GM18526 (cell line): ENCODE data around the gene CAMTA1.

Experiments
- POLR2A ChIP-seq: IDR thresholded peaks from 3 replicates; pipeline ENCODE4 v1.6.1; 2011; ENCODE audit not compliant: insufficient read length; ENCODE audit errors: extremely low read depth

The CAMTA1 gene

GRCh38 chr1:7150724-7151280, 365.5 kb downstream of the CAMTA1 start:
- no peak for TF ChIP-seq POLR2A

- no peak for TF ChIP-seq POLR2A
Observed at GRCh38 chr1:7151978-7152377, 366.7 kb downstream of the CAMTA1 start.

DNA sequence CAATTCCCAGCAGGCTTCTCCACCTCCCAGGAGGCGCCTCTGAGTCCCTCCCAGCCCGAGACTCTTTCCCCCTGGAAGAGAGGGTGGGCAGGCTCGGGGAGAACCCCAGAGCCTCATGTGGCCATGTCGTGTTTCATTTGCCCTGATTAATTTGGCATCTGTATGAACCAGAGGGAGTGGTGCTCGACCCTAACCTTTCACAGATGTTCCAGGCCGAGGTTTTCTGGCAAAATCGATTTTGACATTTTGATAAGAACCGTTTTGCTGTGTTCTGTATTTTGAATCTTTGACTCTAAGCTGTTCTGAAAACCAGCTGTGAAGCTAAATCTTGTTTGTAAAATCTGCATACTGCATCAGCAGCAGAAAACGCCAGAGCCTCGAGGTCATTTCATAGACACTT, 367.4 kb downstream of the CAMTA1 start:
- TF ChIP-seq POLR2A, result no peak

DNA sequence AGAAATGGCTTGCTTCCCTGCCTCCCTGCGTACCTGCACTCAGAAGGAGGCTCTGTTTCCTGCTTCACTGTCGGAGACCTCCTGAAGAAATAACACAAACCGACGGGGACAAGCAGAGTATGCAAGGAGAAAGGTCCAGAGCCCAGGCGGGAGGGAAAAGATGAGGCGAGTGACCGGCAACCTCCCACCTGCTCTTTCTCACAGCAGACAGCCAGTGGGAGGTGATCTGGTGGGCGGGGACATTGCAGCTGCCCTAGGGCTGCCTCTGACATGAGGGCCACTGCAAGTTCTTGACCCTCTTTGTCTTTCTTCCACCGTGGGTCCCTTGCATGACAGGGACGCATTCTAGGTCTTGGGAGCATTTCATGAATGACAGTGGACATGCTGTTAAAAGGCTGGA, 368.2 kb downstream of the CAMTA1 start:
- no peak for TF ChIP-seq POLR2A

DNA sequence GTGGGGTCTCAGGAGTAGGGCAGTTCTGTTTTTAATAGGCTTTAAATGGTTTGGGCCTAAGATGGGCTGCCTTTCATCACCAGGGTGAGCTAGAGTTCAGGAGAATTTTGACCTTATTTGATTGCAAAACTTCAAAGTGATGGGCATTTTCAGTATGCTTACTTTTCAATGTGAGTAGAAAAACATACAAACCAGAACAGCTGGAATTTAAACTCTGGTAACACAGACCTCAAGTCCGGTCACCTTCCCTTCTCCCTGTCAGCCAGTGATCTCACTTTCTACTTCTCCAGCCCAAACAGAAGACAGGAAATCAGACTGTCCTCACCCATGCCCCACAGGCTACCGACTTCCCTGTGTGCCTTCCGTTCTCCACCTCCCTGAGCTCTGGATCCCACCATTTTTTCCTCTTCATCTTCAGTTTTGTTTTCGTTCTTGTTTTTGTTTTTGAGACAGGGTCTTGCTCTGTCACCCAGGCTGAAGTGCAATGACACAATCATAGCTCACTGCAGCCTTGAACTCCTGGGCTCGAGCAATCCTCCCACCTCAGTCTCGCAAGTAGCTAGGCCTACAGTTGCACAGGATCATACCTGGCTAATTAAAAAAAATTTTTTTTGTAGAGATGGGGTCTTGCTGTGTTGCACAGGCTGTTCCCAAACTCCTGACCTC, 374.0 kb downstream of the CAMTA1 start:
- TF ChIP-seq POLR2A, result no peak

GRCh38 chr1:7171168-7171567, 385.9 kb downstream of the CAMTA1 start:
- TF ChIP-seq POLR2A, result no peak

DNA sequence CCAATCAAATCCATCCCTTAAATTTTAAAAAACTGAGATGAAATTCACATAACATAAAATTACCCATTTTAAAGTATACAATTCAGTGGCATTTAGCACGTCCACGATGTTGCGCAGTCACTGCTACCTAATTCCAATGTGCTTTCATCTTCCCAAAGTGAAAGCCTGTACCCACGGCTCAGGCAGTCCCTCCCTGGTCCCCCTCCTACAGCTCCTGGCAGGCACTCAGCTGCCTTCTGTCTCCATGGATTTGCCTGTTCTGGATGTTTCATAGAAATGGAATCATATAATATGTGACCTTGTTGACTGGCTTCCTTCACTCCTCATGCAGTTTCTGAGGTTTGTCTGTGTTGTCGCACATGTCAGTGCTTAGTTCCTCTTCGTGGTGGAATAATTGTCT, 386.3 kb downstream of the CAMTA1 start:
- TF ChIP-seq POLR2A, result no peak

GRCh38 chr1:7172804-7173203, 387.6 kb downstream of the CAMTA1 start:
- no peak for TF ChIP-seq POLR2A

DNA sequence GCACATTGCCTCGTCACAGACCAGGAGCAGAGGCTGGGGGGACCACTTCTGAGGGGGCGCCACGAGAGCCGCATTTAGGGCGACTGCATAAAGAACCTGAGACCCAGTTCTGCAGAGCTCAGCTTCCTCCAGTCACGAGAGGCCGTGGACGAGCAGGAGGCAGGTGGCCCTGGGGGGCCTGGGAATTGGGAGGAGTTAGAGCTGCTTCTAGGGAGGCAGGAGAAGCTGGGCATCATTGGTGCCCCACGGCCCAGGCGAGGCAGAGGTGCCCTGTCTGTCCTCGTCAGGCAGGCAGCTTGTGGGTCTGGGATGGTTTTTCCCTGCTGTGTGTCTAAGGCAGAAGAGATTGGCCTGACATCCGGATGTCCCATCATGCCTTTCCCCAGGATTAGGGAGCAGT, 389.3 kb downstream of the CAMTA1 start:
- no peak for TF ChIP-seq POLR2A

GRCh38 chr1:7174980-7175906, 390.0 kb downstream of the CAMTA1 start:
- TF ChIP-seq POLR2A, result no peak

DNA sequence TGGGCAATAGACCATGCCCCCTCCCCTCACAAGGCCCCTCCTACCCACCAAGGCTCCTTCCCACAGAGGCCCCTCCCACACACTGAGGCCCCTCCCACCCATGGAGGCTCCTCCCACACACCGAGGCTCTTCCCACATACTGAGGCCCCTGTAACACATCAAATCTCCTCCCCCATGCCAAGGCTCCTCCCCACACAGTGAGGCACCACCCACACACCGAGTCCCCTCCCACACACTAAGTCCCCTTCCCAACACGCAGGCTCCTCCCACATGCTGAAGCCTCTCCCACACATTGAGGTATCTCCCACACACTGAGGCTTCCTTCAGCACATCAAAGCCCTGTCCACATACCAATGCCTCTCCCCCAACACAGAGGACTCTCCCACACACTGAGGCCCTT, 391.8 kb downstream of the CAMTA1 start:
- TF ChIP-seq POLR2A, result no peak

DNA sequence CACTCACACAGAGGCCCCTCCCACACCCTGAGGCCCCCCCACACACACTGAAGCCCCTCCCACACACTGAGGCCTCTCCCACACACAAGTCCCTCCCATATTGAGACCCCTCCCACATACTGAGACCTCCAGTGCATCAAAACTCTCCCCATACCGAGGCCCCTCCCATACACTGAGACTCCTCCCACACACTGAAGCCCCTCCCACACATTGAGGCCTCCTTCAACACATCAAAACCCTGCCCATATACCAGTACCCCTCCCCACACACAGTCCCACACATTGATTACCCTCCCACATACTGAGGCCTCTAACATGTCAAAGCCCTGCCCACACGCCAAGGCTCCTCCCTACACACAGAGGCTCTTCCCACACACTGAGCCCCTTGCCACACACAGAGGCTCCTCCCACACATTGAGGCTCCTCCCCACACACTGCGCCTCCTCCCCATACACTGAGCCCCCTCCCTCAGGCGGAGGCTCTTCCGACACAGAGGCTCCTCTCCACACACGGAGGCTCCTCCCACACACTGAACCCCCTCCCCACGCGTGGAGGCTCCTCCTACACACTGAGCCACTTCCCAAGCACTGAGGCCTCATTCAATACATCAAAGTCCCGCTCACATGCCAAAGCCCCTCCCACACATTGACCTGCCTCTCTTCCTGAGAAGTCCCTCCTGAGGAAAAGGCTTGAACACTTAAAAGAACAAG, 392.3 kb downstream of the CAMTA1 start:
- TF ChIP-seq POLR2A, result no peak

DNA sequence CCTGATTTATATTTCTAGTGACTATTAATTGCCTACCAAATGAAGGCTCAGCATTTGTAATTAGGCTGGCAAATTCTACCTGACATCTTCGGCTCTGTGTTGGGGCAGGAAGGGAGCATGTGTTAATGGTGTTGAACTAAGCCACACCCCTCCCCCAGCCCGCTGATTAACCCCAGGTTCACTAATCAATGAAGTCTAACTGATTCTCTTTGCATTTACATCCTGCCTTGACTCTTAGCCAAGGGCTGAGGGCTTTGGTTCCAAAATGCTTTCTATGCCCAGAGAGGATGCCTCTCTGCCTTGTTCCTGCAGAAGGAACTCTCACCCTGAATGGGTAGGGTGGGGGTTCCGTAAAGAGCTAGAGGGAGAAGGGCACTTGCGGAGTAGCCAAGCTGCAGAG, 393.1 kb downstream of the CAMTA1 start:
- no peak for TF ChIP-seq POLR2A

GRCh38 chr1:7178741-7179140, 393.5 kb downstream of the CAMTA1 start:
- no peak for TF ChIP-seq POLR2A

DNA sequence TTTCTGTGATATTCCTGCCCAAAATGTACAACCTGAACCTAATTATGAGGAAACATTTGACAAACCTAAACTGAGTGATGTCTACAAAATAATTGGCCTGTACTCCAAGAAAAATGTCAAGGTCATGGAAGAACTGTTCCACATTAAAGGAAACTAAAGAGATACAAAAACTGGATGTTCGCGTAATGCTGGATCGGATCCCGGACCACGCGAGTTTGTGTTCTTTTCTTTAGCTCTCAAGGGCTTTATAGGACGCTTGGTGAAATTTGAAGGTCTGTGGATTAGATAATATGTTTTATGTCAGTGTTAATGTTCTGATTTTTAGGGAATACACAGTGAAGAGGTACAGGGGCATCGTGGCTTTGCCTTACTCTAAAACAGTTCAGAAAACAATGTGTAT, 400.5 kb downstream of the CAMTA1 start:
- TF ChIP-seq POLR2A, result no peak
